ENCODE data around the gene WDR7.

DNA sequence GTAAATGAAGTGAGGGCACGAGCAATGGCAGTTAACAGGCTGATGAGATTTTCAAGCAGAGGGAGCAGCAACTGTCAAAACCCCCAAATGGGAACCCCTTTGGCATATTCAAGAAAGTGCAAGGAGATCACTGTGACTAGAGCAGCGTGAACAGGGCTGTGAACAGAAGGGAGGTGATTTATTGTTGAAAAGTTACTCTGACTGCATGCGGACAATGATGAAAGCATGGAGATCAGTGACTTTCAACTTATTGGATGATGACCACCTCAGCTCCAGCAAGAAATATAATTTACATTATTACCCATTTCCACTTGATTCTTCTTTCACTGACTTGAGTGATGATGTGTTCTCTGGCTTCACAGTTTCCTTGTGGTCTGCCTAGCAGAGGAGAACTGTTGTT is 308.0 kb downstream of the WDR7 start:
- TF ChIP-seq EP300 (IDR thresholded peaks at IDR 0.05) (no peak), CTCF (IDR thresholded peaks at IDR 0.05) (no peak), POLR2AphosphoS5 (IDR thresholded peaks at IDR 0.05) (no peak), POLR2A (IDR thresholded peaks at IDR 0.05) (no peak)

All from gastroesophageal sphincter (tissue), 3 donors.